GM12865 (cell line): ENCODE measurements around the gene PRDM2.

ENCODE experiments used
- DNase-seq: peaks from one replicate; pipeline ENCODE4 v3.0.0; 2010; ENCODE audit warnings: low read depth
- H3K4me3 ChIP-seq: 2 replicates; pipeline ENCODE4 v1.5.1; 2011; ENCODE audit warnings: mild to moderate bottlenecking, low read depth, low read length, control low read depth
- TF ChIP-seq, protein P1 (sequence below): IDR thresholded peaks from 2 replicates; pipeline ENCODE4 v1.5.1; 2011; ENCODE audit warnings: low read length, control low read depth, low read depth, inconsistent platforms; ENCODE audit not compliant: insufficient read depth; ENCODE audit errors: missing control alignments

PRDM2 gene

DNA sequence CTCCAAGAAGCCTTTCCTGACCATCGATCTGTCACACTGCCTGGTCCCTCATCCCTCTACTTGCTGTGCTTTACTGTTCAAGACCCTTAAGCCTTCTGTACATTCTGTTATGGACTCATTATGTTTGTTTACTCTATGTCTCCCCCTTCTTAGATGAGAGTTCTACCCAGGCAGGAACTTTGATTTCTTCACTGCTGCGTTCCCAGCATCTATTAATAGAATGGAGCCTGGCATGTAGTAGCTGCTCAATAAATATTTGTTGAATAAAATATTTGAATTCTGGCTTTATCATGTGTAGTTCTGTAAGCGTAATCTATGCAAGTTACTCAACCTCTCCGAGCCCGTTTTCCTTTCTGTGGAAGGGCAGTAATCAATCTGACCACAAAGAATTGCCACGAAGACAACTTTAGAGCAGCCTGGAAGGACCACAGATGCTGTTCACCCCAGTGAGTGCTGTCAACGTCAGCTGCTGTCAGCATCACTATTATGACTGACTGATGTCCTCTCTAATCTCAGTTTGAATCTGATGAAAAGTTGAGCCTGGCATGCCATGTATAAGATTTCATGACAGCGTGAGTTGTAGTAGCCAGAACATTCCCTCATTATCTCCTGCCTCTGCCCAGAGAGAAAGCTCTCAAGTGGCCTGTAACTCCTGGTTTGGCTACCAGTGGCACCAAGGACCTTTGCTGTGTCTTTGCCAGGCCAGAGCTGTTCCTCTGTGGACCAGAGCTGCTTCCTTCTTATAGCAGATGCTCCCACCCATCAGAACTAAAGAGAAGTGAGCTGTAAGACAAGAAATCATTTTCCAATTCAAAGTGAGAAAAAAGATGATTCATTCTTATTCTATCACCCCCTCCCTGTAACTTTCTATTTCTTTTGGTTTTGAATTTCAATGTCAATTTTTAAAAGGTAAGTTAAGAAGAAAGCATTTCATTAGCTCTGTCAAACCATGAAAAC, 94.5 kb downstream of the PRDM2 start:
- no peak for DNase-seq
- no peak overlapping the region for H3K4me3 ChIP-seq
- TF ChIP-seq, protein P1, sequence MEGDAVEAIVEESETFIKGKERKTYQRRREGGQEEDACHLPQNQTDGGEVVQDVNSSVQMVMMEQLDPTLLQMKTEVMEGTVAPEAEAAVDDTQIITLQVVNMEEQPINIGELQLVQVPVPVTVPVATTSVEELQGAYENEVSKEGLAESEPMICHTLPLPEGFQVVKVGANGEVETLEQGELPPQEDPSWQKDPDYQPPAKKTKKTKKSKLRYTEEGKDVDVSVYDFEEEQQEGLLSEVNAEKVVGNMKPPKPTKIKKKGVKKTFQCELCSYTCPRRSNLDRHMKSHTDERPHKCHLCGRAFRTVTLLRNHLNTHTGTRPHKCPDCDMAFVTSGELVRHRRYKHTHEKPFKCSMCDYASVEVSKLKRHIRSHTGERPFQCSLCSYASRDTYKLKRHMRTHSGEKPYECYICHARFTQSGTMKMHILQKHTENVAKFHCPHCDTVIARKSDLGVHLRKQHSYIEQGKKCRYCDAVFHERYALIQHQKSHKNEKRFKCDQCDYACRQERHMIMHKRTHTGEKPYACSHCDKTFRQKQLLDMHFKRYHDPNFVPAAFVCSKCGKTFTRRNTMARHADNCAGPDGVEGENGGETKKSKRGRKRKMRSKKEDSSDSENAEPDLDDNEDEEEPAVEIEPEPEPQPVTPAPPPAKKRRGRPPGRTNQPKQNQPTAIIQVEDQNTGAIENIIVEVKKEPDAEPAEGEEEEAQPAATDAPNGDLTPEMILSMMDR: no peak

DNA sequence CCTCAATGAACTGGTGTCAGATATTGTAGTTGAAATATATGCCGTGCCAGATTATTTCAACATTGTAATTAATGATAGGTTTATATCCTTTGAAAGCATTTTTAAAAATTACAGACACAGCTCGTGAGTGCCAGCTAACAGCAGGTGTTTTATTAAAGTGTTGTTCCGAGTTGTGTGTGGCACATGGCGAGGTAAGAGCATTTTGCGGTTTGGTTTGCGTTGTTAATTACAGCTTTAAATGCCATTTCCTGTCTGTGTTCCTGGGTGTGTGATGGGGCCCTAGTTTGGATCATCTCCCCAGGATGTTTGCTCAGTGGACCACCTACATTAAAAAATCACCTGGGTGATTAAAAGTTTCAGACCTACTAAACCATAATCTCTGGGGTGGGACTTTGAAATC, 97.4 kb downstream of the PRDM2 start:
- no peak for DNase-seq
- H3K4me3 ChIP-seq: no peak overlapping the region
- TF ChIP-seq, protein P1: no peak

DNA sequence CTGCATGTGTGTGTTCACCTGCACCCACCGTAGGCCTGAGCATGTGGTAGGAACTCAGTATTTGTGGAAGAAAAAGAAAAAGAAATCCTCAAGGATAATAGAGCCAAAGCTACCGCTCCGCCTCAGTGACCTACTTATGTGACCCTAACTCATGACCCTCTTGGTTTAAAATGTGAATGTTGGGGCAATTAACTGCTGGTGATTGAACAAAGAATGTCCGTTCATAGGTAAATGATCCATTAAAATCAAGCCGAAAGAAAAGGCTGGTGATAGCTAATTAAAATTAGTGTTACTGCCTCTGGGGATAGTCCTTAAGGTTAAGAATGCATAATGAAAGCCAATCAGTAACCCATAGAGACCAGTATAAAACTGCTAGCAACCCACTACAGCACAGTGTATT, 98.1 kb downstream of the PRDM2 start:
- TF ChIP-seq, protein P1: no peak
- no peak overlapping the region for H3K4me3 ChIP-seq
- DNase-seq: no peak

DNA sequence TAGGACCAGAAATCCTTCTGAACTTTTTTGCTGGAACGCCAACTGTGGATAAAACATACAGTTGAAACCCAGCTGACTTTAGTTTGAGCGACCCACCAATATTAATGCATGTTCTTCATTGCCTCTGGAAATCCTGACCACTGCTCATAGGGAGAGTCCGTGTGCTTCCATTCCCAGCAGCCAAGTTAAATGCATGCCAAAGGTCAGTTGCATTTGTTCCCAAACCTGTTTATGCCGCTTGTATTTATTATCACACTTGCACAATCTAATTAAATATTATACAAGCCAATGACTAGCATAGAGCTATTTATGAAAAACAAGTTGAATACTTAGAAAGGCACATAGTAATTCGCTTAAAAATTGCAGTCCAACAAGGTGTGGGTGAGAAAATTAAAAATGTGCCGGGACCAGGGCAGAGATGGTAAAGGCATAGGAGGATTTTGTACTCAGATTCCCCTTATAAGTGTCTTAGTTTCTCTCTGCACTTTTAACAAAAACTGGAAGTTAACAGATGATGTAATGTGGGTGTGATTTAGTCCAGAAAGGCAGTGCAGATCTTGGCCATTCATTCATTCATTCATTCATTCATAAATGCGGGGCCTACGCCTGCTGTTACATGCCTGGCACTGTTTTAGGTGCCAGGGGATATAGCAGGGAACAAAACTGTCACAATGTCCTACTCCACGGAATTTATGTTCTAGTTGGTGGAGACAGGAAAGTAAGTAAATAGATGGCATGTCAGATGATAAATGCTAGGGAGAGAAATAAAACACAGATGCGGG, 99.7 kb downstream of the PRDM2 start:
- DNase-seq: no peak
- no peak overlapping the region for H3K4me3 ChIP-seq
- TF ChIP-seq, protein P1: no peak

DNA sequence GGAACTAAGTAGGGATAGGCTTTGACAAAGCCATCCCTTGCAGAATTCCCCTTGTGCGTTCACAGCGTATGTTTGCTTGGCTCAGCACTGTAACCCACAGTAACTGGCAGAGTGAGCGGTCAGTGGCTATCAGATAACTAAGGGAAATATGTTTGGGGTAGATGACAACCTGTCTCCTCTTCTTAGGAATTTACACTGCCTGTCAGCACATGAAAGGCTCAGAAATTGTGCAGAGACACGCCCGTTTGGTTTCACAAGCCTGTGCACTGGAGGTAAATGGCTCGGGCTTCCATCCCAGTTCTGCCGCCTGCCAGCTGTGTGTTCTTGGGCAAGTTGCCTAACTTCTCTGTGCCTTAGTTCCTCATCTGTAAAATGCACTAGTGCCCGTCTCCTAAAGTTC, 101.2 kb downstream of the PRDM2 start:
- DNase-seq: no peak
- no peak overlapping the region for H3K4me3 ChIP-seq
- TF ChIP-seq, protein P1: no peak

DNA sequence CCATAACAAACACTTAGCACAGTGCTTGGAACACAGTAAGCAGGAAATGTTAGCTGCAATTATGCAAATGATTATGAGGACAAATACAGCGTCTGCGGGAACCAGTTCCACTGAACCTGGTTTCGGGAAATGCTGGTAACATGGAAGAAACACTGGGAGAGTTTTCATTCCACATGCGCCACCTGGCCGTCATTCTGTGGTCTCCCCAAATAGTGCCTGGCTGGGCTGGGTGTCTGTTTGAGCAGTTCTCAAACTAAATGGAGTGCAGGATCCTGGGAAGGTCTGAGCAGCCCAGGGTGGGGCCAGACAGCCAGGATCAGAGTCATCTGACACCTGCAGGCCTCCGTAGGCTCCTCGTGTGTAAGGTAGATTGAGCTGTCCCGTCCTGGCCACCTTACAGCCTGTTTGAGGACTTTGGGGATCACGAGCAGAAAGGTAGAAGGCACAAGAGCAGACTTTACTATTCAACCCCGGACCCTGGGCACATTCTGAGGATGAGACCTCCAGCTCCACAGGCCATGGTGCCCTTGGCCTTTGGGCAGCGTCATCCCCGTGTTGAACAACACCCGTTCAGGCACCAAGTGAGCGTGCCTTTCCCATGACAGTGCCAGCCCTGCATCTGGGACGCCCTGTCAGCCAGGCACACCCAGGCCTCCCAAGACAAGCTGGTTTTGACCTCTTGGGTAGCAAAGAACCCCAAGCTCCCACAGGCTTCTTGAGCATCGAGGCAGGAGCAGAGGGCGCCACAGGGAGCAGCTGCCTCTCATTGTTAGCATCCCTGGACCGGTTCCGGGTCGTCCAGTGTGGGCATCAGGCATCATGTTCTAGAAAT, 101.9 kb downstream of the PRDM2 start:
- H3K4me3 ChIP-seq: no peak overlapping the region
- no peak for DNase-seq
- TF ChIP-seq, protein P1: no peak
